RWPE2 (cell line): Measurements from ENCODE around the gene LRP4.

Experiments
- ATAC-seq: fragments of 200-7000 bp; cut with Tn5 transposase; 3 replicates; pipeline ENCODE4 v1.9.1; 2021; ENCODE audit warnings: low read depth
- DNase-seq: peaks from one replicate; pipeline ENCODE4 v3.0.0-alpha.2; 2020; ENCODE audit warnings: low spot score
- H3K27ac ChIP-seq: fragments of 450-650 bp; 2 replicates; pipeline ENCODE4 v1.5.1; 2017; ENCODE audit warnings: mild to moderate bottlenecking; ENCODE audit not compliant: poor library complexity, severe bottlenecking
- H3K27me3 ChIP-seq: fragments of 250-450 bp; sonication (Bioruptor Pico); 2 replicates; pipeline ENCODE4 v1.5.1; 2021; ENCODE audit warnings: mild to moderate bottlenecking, moderate library complexity; ENCODE audit not compliant: insufficient read depth, poor library complexity, severe bottlenecking
- H3K36me3 ChIP-seq: fragments of 250-450 bp; sonication (Bioruptor Pico); 2 replicates; pipeline ENCODE4 v1.5.1; 2020; ENCODE audit warnings: low read depth, mild to moderate bottlenecking, moderate library complexity
- H3K4me1 ChIP-seq: fragments of 250-450 bp; sonication (Bioruptor Pico); 2 replicates; pipeline ENCODE4 v1.5.1; 2021; ENCODE audit warnings: mild to moderate bottlenecking, moderate library complexity; ENCODE audit not compliant: insufficient read depth, poor library complexity, severe bottlenecking
- H3K4me3 ChIP-seq: fragments of 250-450 bp; sonication (Bioruptor Pico); 2 replicates; pipeline ENCODE4 v1.5.1; 2021; ENCODE audit warnings: mild to moderate bottlenecking, moderate library complexity; ENCODE audit not compliant: severe bottlenecking
- H3K9me3 ChIP-seq: fragments of 250-450 bp; sonication (Bioruptor Pico); 2 replicates; pipeline ENCODE4 v1.5.1; 2021; ENCODE audit warnings: mild to moderate bottlenecking, moderate library complexity; ENCODE audit not compliant: severe bottlenecking
- CTCF ChIP-seq: fragments of 450-650 bp; IDR thresholded peaks from one replicate; pipeline ENCODE4 v1.5.1; 2017; ENCODE audit warnings: mild to moderate bottlenecking, moderate library complexity; ENCODE audit not compliant: poor library complexity, severe bottlenecking

The LRP4 gene

GRCh38 chr11:46856605-46857343 is 61.6 kb downstream of the LRP4 start:
- H3K36me3 ChIP-seq: 0 out of 2 replicates have a peak, but pooled peaks cover 4% of the 10 kb centered on the region
- no peak for TF ChIP-seq CTCF
- no peak overlapping the region for H3K4me3 ChIP-seq
- no peaks in the 10 kb centered on the region for H3K4me1 ChIP-seq
- ATAC-seq: no peak
- no peak overlapping the region for H3K27ac ChIP-seq
- H3K27me3 ChIP-seq: no peaks in the 10 kb centered on the region
- no peaks in the 10 kb centered on the region for H3K9me3 ChIP-seq
- DNase-seq: no peak

DNA sequence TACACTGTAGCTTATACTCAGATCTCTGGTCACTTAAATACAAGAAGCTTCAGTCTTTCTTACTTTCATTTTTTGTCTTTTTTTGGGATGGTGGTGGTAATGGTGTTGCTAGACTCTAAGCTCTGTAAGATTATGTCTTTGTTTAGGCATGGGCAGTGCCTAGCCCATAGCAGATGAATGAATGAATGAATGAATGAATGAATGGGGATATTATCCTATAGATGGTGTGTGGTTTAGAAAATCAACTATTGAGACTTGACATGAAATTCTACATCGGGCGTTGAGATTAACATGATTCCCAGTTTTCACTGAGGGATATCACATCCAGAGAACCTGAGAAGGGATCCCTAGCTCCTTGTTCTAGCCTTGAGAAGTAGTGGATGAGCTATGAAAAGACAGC is 62.5 kb downstream of the LRP4 start:
- ATAC-seq (no peak), DNase-seq (no peak)
- TF ChIP-seq CTCF: no peak
- no peaks in the 10 kb centered on the region for H3K4me1 ChIP-seq
- 0 out of 2 replicates have a peak, but pooled peaks cover 4% of the 10 kb centered on the region for H3K36me3 ChIP-seq
- no peaks in the 10 kb centered on the region for H3K9me3 ChIP-seq
- H3K27ac ChIP-seq: no peak overlapping the region
- H3K27me3 ChIP-seq: no peaks in the 10 kb centered on the region
- no peak overlapping the region for H3K4me3 ChIP-seq

GRCh38 chr11:46855167-46855566 is 63.2 kb downstream of the LRP4 start:
- Histone ChIP-seq H3K27ac (no peak overlapping the region), H3K36me3 (0 out of 2 replicates have a peak, but pooled peaks cover 4% of the 10 kb centered on the region), H3K9me3 (no peaks in the 10 kb centered on the region), H3K4me3 (no peak overlapping the region), H3K27me3 (no peaks in the 10 kb centered on the region), H3K4me1 (no peaks in the 10 kb centered on the region)
- ATAC-seq (no peak), DNase-seq (no peak)
- no peak for TF ChIP-seq CTCF

DNA sequence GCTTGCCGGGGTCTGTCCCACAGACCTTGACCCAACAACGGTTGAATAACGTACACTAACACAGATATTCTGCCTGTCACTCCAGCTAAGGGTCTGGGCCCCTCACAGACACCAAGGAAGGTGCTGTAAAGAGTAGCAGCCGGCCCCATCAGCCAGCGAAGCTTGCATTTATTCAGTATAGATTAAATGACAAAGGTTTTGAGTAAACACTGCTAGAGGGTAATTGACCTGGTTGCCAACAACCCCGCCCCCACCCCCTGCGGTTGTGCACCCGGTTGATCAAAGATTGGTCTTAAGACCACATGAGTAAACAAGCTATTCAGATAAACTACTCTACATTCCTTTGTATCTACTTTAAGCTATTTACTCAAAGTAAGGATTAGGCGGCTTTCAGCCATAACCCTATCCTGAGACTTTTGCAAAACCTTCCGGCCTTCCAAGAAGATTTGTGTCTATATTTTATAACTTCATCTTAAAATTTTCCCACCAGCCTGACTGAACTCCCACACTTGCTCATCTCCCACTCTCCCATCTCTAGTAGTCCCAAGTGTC is 67.4 kb downstream of the LRP4 start:
- H3K4me3 ChIP-seq: no peak overlapping the region
- H3K27ac ChIP-seq: no peak overlapping the region
- no peaks in the 10 kb centered on the region for H3K9me3 ChIP-seq
- peaks cover 6% of the 10 kb centered on the region for H3K4me1 ChIP-seq
- ATAC-seq (no peak), DNase-seq (no peak)
- H3K27me3 ChIP-seq: no peaks in the 10 kb centered on the region
- TF ChIP-seq CTCF: no peak
- H3K36me3 ChIP-seq: no peaks in the 10 kb centered on the region

- ATAC-seq: no peak
- H3K4me3 ChIP-seq: no peak overlapping the region
These were observed 68.7 kb downstream of the LRP4 start for GRCh38 chr11:46849631-46850030.

More at GRCh38 chr11:46849631-46850030, 68.7 kb downstream of the LRP4 start:
- DNase-seq: no peak
- H3K36me3 ChIP-seq: no peaks in the 10 kb centered on the region
- no peaks in the 10 kb centered on the region for H3K9me3 ChIP-seq
- H3K27ac ChIP-seq: no peak overlapping the region
- peaks cover 11% of the 10 kb centered on the region for H3K4me1 ChIP-seq
- no peaks in the 10 kb centered on the region for H3K27me3 ChIP-seq
- no peak for TF ChIP-seq CTCF
